SJSA1 (cell line): ENCODE results near the gene LRMDA. TPM values are rescaled to one million over a fixed set of nuclear protein-coding genes. Genes with fewer than 3 reads are reported as not detected.

Experiments used
- DNase-seq, 2 experiments: peaks; one replicate each; pipeline ENCODE4 v3.0.0-alpha.2; 2015 to 2020; ENCODE audit warnings: low spot score in 2 of 2, low read depth in 1 of 2
- H3K27ac ChIP-seq: fragments of 250-450 bp; sonication (Bioruptor Pico); 2 replicates; pipeline ENCODE4 v1.5.1; 2020; ENCODE audit warnings: mild to moderate bottlenecking, moderate library complexity
- H3K27me3 ChIP-seq: fragments of 250-450 bp; sonication (Bioruptor Pico); replicated peaks from 2 replicates; pipeline ENCODE4 v1.5.1; 2020; ENCODE audit warnings: mild to moderate bottlenecking, moderate library complexity
- H3K36me3 ChIP-seq: fragments of 250-450 bp; sonication (Bioruptor Pico); 2 replicates; pipeline ENCODE4 v1.5.1; 2020; ENCODE audit warnings: mild to moderate bottlenecking
- H3K4me1 ChIP-seq: fragments of 250-450 bp; sonication (Bioruptor Pico); replicated peaks from 2 replicates; pipeline ENCODE4 v1.6.1; 2021; ENCODE audit warnings: mild to moderate bottlenecking
- H3K4me3 ChIP-seq: fragments of 250-450 bp; sonication (Bioruptor Pico); 2 replicates; pipeline ENCODE4 v1.5.1; 2020; ENCODE audit warnings: mild to moderate bottlenecking
- H3K9me3 ChIP-seq: fragments of 250-450 bp; sonication (Bioruptor Pico); replicated peaks from 2 replicates; pipeline ENCODE4 v1.5.1; 2020; ENCODE audit warnings: mild to moderate bottlenecking
- total RNA-seq: library from RNA; depleted of rRNA; stranded (reverse); fragments of >200 nt; shearing (Covaris generic); gene quantifications from 2 replicates; pipeline ENCODE4 v1.2.3, GENCODE V29; 2014

The LRMDA gene
- total RNA-seq, 1 experiment from 2014 or later = not detected

DNA sequence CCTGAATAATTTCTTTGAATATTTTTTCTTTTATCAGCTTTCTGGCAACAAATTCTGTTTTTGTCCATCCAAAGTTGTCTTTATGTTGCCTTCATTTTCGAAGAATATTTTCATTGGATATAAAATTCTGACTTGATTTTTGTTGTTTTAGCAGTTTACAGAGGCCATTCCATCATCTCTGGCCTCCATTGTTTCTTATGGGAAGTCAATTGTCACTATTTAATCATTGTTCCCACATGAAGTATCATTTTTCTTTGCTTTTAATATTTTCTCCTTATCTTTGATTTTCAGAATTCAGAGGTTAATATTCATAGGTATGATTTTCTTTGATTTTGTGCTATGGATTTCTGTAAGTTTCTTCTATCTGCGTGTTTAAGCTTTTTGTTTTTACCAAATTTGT, 512.6 kb downstream of the LRMDA start:
- Histone ChIP-seq H3K36me3 (no peaks in the 10 kb centered on the region), H3K9me3 (no peaks in the 10 kb centered on the region), H3K27ac (no peak overlapping the region), H3K4me3 (no peak overlapping the region), H3K27me3 (no peaks in the 10 kb centered on the region), H3K4me1 (no peaks in the 10 kb centered on the region)
- DNase-seq = no peak

DNA sequence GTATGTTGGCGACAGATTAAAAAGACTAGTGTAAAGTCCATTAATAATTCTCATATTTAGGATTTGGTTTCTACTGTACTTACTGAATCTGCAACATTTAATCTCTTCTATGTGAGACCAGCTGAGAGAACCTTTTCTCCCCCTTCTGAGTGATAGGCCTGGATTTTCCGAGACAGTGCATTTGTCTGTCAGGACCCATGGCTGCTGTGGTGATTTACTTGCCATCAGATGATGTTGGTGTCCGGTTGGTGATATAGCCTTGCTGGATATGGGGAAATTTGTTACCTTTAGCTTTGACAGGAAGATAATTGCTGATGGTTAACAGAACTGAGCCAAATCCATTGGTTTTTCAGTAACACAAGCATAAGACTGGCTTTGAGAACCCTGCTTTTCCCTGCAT, 517.2 kb downstream of the LRMDA start:
- Histone ChIP-seq H3K27ac (no peak overlapping the region), H3K4me1 (no peaks in the 10 kb centered on the region), H3K4me3 (no peak overlapping the region), H3K27me3 (no peaks in the 10 kb centered on the region), H3K9me3 (no peaks in the 10 kb centered on the region), H3K36me3 (no peaks in the 10 kb centered on the region)
- DNase-seq = no peak

DNA sequence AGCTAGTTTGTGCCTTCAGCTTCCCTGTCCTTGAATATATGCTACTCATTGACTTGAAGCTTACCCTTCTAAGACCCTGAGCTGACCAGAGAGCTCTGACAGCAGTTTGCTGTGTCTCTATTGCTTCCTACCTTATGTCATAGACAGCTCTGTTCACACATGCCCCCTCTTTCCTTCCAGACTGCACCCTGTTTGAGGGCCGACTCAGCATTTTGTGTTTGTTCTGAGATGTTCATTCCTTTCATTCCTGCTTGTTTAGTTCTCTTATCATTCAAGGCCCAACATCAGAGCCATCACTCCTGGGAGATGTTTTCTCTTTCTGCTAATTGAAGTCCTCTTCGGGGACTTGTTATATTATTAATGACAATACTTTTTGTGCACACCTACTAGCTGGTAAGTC, 518.9 kb downstream of the LRMDA start:
- no peak for DNase-seq
- Histone ChIP-seq H3K9me3 (no peaks in the 10 kb centered on the region), H3K4me3 (no peak overlapping the region), H3K4me1 (no peaks in the 10 kb centered on the region), H3K36me3 (no peaks in the 10 kb centered on the region), H3K27me3 (no peaks in the 10 kb centered on the region), H3K27ac (no peak overlapping the region)

DNA sequence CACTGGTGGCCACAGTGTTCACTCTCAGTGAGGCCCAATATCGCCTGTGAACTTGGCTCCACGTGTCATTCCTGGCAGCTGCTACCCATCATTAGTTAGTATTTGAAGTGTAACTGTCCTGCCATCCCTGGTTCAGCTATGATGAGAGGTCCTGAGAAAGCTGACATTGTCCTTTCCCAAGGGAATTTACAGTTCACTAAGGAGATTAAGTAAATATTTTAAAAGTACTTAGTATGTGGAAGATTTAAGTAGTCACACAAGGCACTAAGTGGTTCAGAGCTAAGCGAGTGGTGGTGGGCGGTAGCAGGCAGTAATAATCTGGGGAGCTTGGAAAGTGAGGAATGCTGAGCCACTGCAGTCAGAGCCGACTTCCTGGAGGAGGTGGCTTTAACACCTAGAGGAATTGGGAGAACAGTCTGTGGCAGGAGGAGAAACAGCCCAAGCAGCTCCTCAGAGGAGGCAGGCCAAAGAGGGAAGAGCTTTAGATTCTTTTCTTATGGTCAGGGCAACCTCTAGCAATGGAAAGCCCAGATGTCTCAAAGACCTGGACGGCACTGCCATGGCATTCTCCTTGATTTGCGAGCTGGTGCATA, 519.7 kb downstream of the LRMDA start:
- Histone ChIP-seq H3K27me3 (no peaks in the 10 kb centered on the region), H3K9me3 (no peaks in the 10 kb centered on the region)

DNA sequence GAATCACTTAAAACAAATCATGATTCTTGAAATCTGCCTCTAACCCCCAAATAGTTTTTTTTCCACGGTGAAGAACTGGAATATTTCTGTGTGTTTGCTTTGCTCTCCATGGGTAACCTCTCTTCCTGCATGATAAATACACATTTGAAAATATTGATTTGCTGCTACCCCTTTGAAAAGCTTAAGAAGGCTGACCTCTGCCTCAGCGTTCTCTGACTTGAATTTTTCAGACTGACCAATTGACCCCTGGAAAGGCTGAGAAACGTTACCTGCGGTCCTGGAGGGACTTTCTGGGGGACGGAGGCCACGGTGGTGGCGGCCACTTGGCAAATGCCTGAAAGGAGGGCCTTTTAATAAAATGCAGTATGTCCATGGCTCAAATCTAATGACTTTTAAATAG, 520.2 kb downstream of the LRMDA start:
- H3K4me1 ChIP-seq = no peaks in the 10 kb centered on the region
- no peak overlapping the region for H3K4me3 ChIP-seq
- H3K36me3 ChIP-seq = no peaks in the 10 kb centered on the region
- H3K9me3 ChIP-seq = no peaks in the 10 kb centered on the region
- H3K27me3 ChIP-seq = no peaks in the 10 kb centered on the region
- no peak for DNase-seq
- H3K27ac ChIP-seq = no peak overlapping the region

More for the DNA sequence above, 519.7 kb downstream of the LRMDA start:
- Histone ChIP-seq H3K4me1 (no peaks in the 10 kb centered on the region), H3K4me3 (no peak overlapping the region), H3K27ac (no peak overlapping the region), H3K36me3 (no peaks in the 10 kb centered on the region)
- DNase-seq = no peak

DNA sequence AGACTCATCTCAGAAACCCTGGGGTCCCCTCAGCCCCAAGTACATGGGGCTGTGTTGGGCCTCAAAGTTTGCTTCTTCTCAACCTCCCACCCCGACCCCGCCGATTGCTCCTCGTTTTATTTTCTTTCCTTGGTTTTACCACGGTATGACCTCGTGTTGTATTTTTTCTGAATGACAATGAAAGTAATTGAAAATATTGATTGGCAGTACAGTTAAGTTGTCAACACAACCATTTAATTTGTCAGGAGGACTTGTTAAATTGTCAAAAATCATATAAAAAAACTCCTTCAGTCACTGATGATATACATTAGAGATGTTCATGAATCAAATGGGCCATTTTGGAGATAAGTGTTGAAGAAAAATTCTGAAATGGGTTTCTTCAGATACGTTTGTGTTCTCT, 520.7 kb downstream of the LRMDA start:
- no peak for DNase-seq
- H3K27me3 ChIP-seq = no peaks in the 10 kb centered on the region
- no peaks in the 10 kb centered on the region for H3K9me3 ChIP-seq
- no peak overlapping the region for H3K27ac ChIP-seq
- no peak overlapping the region for H3K4me3 ChIP-seq
- H3K4me1 ChIP-seq = no peaks in the 10 kb centered on the region
- H3K36me3 ChIP-seq = no peaks in the 10 kb centered on the region

DNA sequence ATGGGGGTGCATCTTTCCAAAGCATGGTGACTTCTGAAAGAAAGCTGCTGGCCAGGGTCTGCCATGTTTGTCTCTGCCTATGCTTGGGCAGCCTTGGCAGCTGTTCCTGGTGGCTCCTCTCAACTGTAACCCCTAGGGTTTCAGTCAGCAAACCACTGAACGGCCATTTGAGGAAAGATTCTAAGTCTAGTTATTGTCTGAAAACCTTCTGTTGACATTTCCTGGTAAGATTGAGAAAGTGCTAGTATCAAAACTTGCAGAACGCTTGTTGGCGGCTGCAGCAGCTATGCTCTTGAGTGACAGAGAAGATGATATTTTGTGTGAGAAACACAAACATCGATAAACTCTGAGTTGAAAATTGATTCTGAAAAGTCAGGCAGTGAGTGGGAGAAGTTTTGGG, 523.1 kb downstream of the LRMDA start:
- Histone ChIP-seq H3K27me3 (no peaks in the 10 kb centered on the region), H3K9me3 (no peaks in the 10 kb centered on the region), H3K27ac (no peak overlapping the region), H3K4me3 (no peak overlapping the region), H3K4me1 (peaks cover 6% of the 10 kb centered on the region; the same call in 1 of the 2 replicates), H3K36me3 (no peaks in the 10 kb centered on the region)
- no peak for DNase-seq

DNA sequence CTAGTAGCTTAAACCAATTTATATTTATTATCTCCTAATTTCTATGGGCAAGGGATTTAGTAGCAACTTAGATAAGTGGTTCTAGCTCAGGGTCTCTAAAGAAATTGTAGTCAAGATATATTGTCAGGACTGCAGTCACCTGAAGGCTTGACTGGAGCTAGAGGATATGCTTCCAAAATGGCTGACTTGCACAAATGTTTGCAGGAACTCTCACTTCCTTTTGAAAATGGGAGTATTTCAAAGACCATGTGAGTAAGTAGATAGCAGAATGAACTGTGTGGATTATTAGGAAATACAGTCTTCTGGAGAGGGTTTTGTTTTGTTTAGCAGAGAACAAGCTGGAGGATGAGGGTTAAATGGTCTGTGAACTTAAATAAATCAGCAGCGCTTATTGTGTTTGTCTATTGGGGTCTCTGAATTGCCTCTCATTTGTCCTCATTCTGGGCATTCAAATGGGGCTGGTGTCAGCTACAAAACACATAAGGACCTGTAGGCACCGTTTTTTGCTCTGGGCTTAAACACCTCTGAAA, 524.6 kb downstream of the LRMDA start:
- Histone ChIP-seq H3K9me3 (no peaks in the 10 kb centered on the region), H3K36me3 (no peaks in the 10 kb centered on the region), H3K4me1 (peaks cover 7% of the 10 kb centered on the region; the same call in 1 of the 2 replicates), H3K27ac (no peak overlapping the region), H3K4me3 (no peak overlapping the region), H3K27me3 (no peaks in the 10 kb centered on the region)
- no peak for DNase-seq

DNA sequence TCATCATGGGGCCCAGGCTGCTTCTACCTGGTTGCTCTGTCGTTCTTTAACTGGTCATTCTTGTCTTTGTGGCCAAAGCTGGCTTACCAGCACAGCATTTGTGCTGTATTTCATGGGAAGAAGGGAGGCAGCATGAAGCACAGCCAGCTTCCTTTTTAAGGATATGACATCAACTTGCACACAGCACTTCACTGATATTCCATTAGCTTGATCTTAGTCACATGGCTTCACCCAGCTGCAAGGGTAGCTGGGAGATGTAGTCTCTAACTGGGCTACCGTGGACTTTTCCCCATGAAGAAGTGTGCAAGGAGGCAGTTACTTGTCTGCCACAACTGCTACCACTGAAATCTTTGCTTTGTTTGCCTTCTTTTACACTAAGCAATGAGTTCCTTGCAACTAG, 525.2 kb downstream of the LRMDA start:
- Histone ChIP-seq H3K9me3 (no peaks in the 10 kb centered on the region), H3K4me3 (no peak overlapping the region), H3K4me1 (peaks cover 7% of the 10 kb centered on the region; the same call in 1 of the 2 replicates), H3K36me3 (no peaks in the 10 kb centered on the region), H3K27ac (no peak overlapping the region), H3K27me3 (no peaks in the 10 kb centered on the region)
- no peak for DNase-seq

DNA sequence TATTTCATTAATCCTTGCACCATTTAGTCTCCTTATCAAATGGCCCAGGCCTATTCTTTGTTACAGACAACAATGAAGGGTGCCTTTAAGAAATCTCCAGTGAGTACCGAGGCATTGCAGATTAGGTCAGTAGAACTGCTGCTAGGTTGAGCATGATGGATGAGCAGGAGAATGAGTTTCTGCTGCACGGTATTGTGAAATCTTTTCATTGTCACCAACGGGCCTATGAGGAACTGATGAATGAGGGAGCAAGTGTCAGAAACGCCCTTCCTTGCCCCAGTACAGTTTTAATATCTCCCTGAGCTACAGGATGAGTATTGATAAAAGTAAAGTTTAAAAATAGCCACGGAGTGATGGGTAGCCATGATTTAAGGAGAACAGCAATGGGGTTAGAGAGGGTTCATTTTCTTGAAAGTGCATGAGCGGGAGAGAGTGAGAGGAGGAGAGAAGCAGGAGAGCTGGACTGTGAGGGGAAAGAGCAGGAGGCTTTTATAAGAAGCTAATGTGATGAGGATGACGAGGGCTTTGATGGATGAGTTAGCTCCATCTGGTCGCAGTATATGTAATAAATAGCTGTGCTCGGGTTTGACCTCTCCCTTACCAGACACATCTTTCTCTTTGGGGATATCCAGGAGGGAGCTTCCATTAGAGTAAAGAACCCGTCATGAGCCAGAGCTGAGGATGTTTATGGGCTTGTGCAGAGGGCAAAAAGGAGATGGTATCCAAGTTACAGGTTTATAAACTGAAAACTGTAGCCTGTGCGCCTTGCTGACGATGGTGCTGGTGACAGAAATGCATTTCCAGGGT, 526.1 kb downstream of the LRMDA start:
- Histone ChIP-seq H3K4me1 (peaks cover 7% of the 10 kb centered on the region; the same call in 1 of the 2 replicates), H3K27me3 (no peaks in the 10 kb centered on the region), H3K4me3 (no peak overlapping the region), H3K9me3 (no peaks in the 10 kb centered on the region), H3K36me3 (no peaks in the 10 kb centered on the region), H3K27ac (no peak overlapping the region)
- no peak for DNase-seq

DNA sequence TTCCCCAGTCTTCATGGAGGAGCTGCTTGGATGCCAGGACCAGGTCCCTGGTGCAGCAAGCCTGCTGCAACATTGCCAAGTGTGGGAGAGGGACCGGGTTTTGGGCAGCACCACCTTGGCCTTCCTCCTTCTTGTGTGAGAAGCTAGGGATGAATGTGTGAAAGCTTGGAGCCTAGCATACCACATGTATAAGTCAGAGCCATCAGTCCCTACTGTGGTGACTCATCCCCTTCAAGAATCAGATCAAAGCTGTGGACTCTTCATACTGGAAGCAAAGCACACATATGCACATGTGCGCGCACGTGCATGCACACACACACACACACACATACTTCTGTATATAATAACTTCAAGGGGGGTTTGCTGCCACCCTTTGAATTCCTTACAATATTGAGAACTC, 527.8 kb downstream of the LRMDA start:
- Histone ChIP-seq H3K27me3 (no peaks in the 10 kb centered on the region), H3K36me3 (no peaks in the 10 kb centered on the region), H3K4me3 (no peak overlapping the region), H3K4me1 (peaks cover 7% of the 10 kb centered on the region; the same call in 1 of the 2 replicates), H3K9me3 (no peaks in the 10 kb centered on the region), H3K27ac (no peak overlapping the region)
- DNase-seq = peak; percentile 36 to 47

DNA sequence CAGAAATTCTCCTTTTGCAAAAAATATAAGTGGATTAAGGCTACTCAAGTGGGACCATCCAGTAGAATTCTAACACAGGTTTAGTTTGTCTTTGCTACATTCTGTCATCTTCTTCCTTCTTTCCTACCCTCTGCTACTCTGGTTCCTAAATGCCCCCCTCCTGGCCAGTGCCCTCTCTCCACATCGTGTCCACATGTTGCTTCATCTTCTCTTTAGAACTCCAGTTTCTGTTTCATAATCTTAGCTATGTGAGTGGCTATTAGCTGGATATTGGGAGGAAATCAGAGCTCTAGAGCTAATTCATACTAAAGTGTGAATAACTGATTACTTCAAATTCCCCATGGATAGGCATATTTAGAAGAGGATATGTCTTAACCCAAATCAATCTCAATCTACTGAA, 528.5 kb downstream of the LRMDA start:
- H3K9me3 ChIP-seq = no peaks in the 10 kb centered on the region
- no peak overlapping the region for H3K27ac ChIP-seq
- H3K27me3 ChIP-seq = no peaks in the 10 kb centered on the region
- H3K4me1 ChIP-seq = peaks cover 7% of the 10 kb centered on the region; the same call in 1 of the 2 replicates
- H3K36me3 ChIP-seq = no peaks in the 10 kb centered on the region
- no peak for DNase-seq
- no peak overlapping the region for H3K4me3 ChIP-seq

DNA sequence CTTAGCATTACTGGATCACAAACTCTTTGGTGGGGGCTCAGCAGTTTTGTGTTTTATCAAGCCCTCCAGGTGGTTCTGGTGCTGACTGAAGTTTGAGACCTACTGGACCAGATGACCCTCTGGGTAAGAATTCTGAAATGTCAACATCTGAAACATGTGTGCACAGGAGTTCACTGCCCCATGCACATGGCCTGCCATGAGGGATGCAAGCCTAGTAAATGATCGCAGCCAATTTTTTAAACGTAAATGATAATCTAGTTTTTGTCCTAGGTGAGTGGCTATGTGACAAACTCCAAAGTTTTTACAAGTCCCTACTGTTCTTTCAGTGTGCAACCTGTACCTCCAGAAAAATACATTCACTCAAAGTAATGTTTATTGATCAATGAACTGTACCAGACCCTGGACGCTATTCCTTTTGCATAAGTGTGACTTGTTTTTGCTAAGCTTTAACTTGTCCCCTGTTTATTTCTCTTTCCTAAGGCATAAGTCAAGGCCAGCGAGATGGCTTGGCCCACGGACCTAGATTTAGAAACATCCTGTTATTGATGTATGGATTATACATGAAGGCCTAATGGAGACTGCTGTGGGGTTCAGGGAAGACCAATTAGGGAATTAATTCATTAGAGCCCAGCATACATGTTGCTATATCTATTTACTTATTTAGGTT, 531.1 kb downstream of the LRMDA start:
- no peaks in the 10 kb centered on the region for H3K27me3 ChIP-seq
- H3K36me3 ChIP-seq = no peaks in the 10 kb centered on the region
- no peak overlapping the region for H3K4me3 ChIP-seq
- H3K4me1 ChIP-seq = peaks cover 7% of the 10 kb centered on the region; the same call in 1 of the 2 replicates
- no peak overlapping the region for H3K27ac ChIP-seq
- no peaks in the 10 kb centered on the region for H3K9me3 ChIP-seq
- DNase-seq = no peak

DNA sequence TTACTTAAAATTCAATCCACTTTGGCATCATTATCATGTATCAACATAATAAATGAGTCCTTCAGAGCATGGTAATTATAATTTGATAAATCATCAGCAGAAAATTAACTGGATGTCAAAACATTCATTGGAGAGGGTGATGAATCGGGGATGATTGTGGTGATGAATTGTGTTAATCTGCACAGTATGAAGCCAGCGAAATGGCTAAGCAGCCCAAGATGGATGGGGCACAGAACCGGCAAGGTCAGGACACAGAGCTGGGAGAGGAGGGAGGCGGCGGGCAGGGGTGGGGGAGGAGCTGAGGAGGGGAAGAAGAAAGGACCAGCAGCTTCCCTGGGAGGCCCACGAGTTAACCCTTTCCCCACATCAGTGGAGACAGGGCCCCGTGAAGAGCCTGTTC, 536.1 kb downstream of the LRMDA start:
- H3K4me1 ChIP-seq = no peaks in the 10 kb centered on the region
- no peaks in the 10 kb centered on the region for H3K9me3 ChIP-seq
- no peaks in the 10 kb centered on the region for H3K27me3 ChIP-seq
- no peaks in the 10 kb centered on the region for H3K36me3 ChIP-seq
- DNase-seq = no peak
- no peak overlapping the region for H3K27ac ChIP-seq
- H3K4me3 ChIP-seq = no peak overlapping the region
